CD4-positive, alpha-beta T cell treated with Interferon gamma for 1 hour (primary cell): Measurements from ENCODE around the gene HEG1.
"Not testable (repeated sequence)": the region's sequence is repeated elsewhere in the genome, so short reads cannot be mapped to it uniquely, and the experiment has no call there.

ENCODE experiments used
- DNase-seq: peaks from one replicate; pipeline ENCODE4 v3.0.0-alpha.2; 2020

Gene HEG1

GRCh38 chr3:125055913-125056745, at the start of gene HEG1:
Gene HEG1, minus strand, starts transcription at chr3:125055997. Its CDS starts 107 bp downstream, at chr3:125055890.
- DNase-seq: peak; percentile 74

GRCh38 chr3:125105116-125105515, 49.3 kb upstream of the HEG1 start:
- no peak for DNase-seq

- no peak for DNase-seq
Observed at GRCh38 chr3:125104639-125105038, 48.8 kb upstream of the HEG1 start.

- DNase-seq: no peak
Observed at GRCh38 chr3:125103406-125103805, 47.6 kb upstream of the HEG1 start.

- DNase-seq: no peak
Observed at GRCh38 chr3:125102470-125102869, 46.7 kb upstream of the HEG1 start.

GRCh38 chr3:125098611-125099291, 43.0 kb upstream of the HEG1 start:
- DNase-seq: no peak

GRCh38 chr3:125090649-125091048, 34.9 kb upstream of the HEG1 start:
- DNase-seq: no peak

GRCh38 chr3:125087768-125088391, 32.1 kb upstream of the HEG1 start:
- no peak for DNase-seq

GRCh38 chr3:125085166-125085565, 29.4 kb upstream of the HEG1 start:
- DNase-seq: no peak

- DNase-seq: no peak
Observed at GRCh38 chr3:125083776-125084175, 28.0 kb upstream of the HEG1 start.

GRCh38 chr3:125082339-125082738, 26.5 kb upstream of the HEG1 start:
- DNase-seq: not testable (repeated sequence)

GRCh38 chr3:125080077-125080476, 24.3 kb upstream of the HEG1 start:
- no peak for DNase-seq

- no peak for DNase-seq
Observed at GRCh38 chr3:125079675-125080045, 23.9 kb upstream of the HEG1 start.

GRCh38 chr3:125078951-125079674, 23.3 kb upstream of the HEG1 start:
- DNase-seq: no peak

- no peak for DNase-seq
Observed at GRCh38 chr3:125077864-125078263, 22.1 kb upstream of the HEG1 start.

- no peak for DNase-seq
Observed at GRCh38 chr3:125076464-125076863, 20.7 kb upstream of the HEG1 start.

GRCh38 chr3:125075738-125076137, 19.9 kb upstream of the HEG1 start:
- no peak for DNase-seq

- no peak for DNase-seq
Observed at GRCh38 chr3:125073390-125073905, 17.7 kb upstream of the HEG1 start.

GRCh38 chr3:125072749-125073389, 17.1 kb upstream of the HEG1 start:
- DNase-seq: no peak

GRCh38 chr3:125072301-125072700, 16.5 kb upstream of the HEG1 start:
- no peak for DNase-seq

GRCh38 chr3:125069968-125070745, 14.4 kb upstream of the HEG1 start:
- no peak for DNase-seq

GRCh38 chr3:125069452-125069851, 13.7 kb upstream of the HEG1 start:
- no peak for DNase-seq
